Neural cell (in vitro differentiated cells): ENCODE results near the gene BRMS1. TPM values are rescaled to one million over a fixed set of nuclear protein-coding genes. Genes with fewer than 3 reads are reported as not detected.

Experiments used
- H2AFZ ChIP-seq: fragments of 200-600, 300-800 bp; sonication (generic), shearing (Covaris generic); 2 replicates; pipeline ENCODE4 v1.6.0; 2014; ENCODE audit warnings: low read depth, mild to moderate bottlenecking, antibody characterized with exemption, low read length, moderate library complexity
- H3F3A ChIP-seq: fragments of 200-600 bp; shearing (Covaris generic); 2 replicates; pipeline ENCODE4 v1.6.1; 2016; ENCODE audit warnings: mild to moderate bottlenecking, moderate library complexity, mixed read lengths, antibody characterized with exemption, low read length; ENCODE audit not compliant: insufficient read depth, poor library complexity, severe bottlenecking
- H3K27ac ChIP-seq: fragments of 200-600, 300-800 bp; sonication (generic), shearing (Covaris generic); 2 replicates; pipeline ENCODE4 v1.5.1; 2014; ENCODE audit warnings: mild to moderate bottlenecking, low read length, moderate library complexity
- H3K27me3 ChIP-seq: fragments of 300-800, 200-600 bp; sonication (generic), shearing (Covaris generic); 2 replicates; pipeline ENCODE4 v1.6.0; 2014; ENCODE audit warnings: mild to moderate bottlenecking, low read depth, low read length, moderate library complexity; ENCODE audit not compliant: insufficient read depth
- H3K36me3 ChIP-seq: fragments of 300-800, 200-600 bp; sonication (generic), shearing (Covaris generic); 2 replicates; pipeline ENCODE4 v1.5.1; 2014; ENCODE audit warnings: mild to moderate bottlenecking, antibody characterized with exemption, low read length, moderate library complexity; ENCODE audit not compliant: insufficient read depth
- H3K4me2 ChIP-seq: fragments of 300-800, 200-600 bp; sonication (generic), shearing (Covaris generic); 2 replicates; pipeline ENCODE4 v1.6.0; 2014; ENCODE audit warnings: mild to moderate bottlenecking, low read length
- H3K4me3 ChIP-seq: fragments of 300-800, 200-600 bp; sonication (generic), shearing (Covaris generic); 2 replicates; pipeline ENCODE4 v1.5.1; 2014; ENCODE audit warnings: mild to moderate bottlenecking, low read length, moderate library complexity
- H3K79me2 ChIP-seq: fragments of 200-600 bp; shearing (Covaris generic); replicated peaks from 2 replicates; pipeline ENCODE4 v1.6.0; 2014; ENCODE audit warnings: mild to moderate bottlenecking, low read length, moderate library complexity; ENCODE audit not compliant: insufficient read depth
- H3K9ac ChIP-seq: fragments of 300-800, 200-600 bp; sonication (generic), shearing (Covaris generic); 2 replicates; pipeline ENCODE4 v1.6.1; 2016; ENCODE audit warnings: mild to moderate bottlenecking, low read length, mixed read lengths
- H3K9me2 ChIP-seq: fragments of 200-600 bp; shearing (Covaris generic); 2 replicates; pipeline ENCODE4 v1.6.1; 2016; ENCODE audit warnings: mild to moderate bottlenecking, low read length, mixed read lengths; ENCODE audit not compliant: insufficient read depth
- H3K9me3 ChIP-seq: fragments of 200-600, 300-800 bp; sonication (generic), shearing (Covaris generic); 2 replicates; pipeline ENCODE4 v1.6.1; 2016; ENCODE audit warnings: mild to moderate bottlenecking, mixed run types, low read length, moderate library complexity, mixed read lengths
- H4K20me1 ChIP-seq: fragments of 200-600 bp; shearing (Covaris generic); 2 replicates; pipeline ENCODE4 v1.6.1; 2016; ENCODE audit warnings: mild to moderate bottlenecking, mixed run types; ENCODE audit not compliant: insufficient read depth
- EP300 ChIP-seq: fragments of 450-650 bp; conservative IDR thresholded peaks from 2 replicates; pipeline ENCODE4 v1.6.1; 2014; ENCODE audit warnings: antibody characterized with exemption, mild to moderate bottlenecking, moderate library complexity; ENCODE audit not compliant: poor library complexity, severe bottlenecking
- MXI1 ChIP-seq: fragments of 450-650 bp; conservative IDR thresholded peaks from 2 replicates; pipeline ENCODE4 v1.6.1; 2014; ENCODE audit warnings: antibody characterized with exemption, mild to moderate bottlenecking; ENCODE audit not compliant: poor library complexity, severe bottlenecking
- POLR2AphosphoS5 ChIP-seq: IDR thresholded peaks from 2 replicates; pipeline ENCODE4 v1.6.1; 2012
- RAD21 ChIP-seq: fragments of 450-650 bp; conservative IDR thresholded peaks from 2 replicates; pipeline ENCODE4 v1.6.1; 2014; ENCODE audit warnings: antibody characterized with exemption, mild to moderate bottlenecking, moderate library complexity
- SMC3 ChIP-seq: fragments of 450-650 bp; conservative IDR thresholded peaks from 2 replicates; pipeline ENCODE4 v1.6.1; 2014; ENCODE audit warnings: antibody characterized with exemption, mild to moderate bottlenecking, moderate library complexity; ENCODE audit not compliant: poor library complexity
- polyA plus RNA-seq: library from polyadenylated mRNA; depleted of rRNA; stranded (reverse); fragments of >200 nt; gene quantifications from 2 replicates; pipeline ENCODE4 v1.2.3, GENCODE V29; 2014
- TF ChIP-seq, protein P1 (sequence below): fragments of 450-650 bp; IDR thresholded peaks from 2 replicates; pipeline ENCODE4 v1.5.1; 2014; ENCODE audit warnings: antibody characterized with exemption, mild to moderate bottlenecking, moderate library complexity; ENCODE audit not compliant: poor library complexity, severe bottlenecking
- TF ChIP-seq, protein P2 (sequence below): IDR thresholded peaks from 2 replicates; pipeline ENCODE4 v1.6.1; 2012; ENCODE audit warnings: borderline replicate concordance

BRMS1 gene
- polyA plus RNA-seq, 1 donor from 2014 or later: 78.3 TPM

DNA sequence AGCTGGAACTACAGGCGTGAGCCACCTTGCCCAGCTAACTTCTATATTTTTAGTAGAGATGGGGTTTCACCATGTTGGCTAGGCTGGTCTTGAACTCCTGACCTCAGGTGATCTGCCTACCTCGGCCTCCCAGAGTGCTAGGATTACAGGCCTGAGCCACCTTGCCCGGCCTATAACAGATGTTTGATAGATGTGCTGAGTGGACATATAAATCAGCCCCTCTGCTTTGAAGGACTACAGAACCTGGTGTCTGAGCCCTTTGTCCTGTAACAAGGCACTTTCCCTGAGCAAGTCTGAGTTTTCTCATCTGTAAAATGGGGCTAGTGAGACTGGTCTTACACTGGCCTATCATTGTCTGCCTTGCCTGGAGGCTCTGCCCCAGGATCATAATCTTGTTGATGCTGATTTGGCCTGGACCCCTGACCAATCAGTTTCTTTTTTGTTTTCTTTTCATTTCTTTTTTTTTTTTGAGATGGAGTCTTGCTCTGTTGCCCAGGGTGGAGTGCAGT, 15.7 kb downstream of the BRMS1 start:
- Histone ChIP-seq H3K27ac (no peak overlapping the region), H3F3A (no peaks in the 10 kb centered on the region), H3K4me3 (no peak overlapping the region), H3K36me3 (no peaks in the 10 kb centered on the region), H3K27me3 (no peaks in the 10 kb centered on the region), H3K9me3 (no peaks in the 10 kb centered on the region), H3K9ac (no peak overlapping the region), H3K79me2 (no peaks in the 10 kb centered on the region), H3K4me2 (no peak overlapping the region), H4K20me1 (no peaks in the 10 kb centered on the region), H2AFZ (no peak overlapping the region), H3K9me2 (no peaks in the 10 kb centered on the region)
- no peak for TF ChIP-seq SMC3

DNA sequence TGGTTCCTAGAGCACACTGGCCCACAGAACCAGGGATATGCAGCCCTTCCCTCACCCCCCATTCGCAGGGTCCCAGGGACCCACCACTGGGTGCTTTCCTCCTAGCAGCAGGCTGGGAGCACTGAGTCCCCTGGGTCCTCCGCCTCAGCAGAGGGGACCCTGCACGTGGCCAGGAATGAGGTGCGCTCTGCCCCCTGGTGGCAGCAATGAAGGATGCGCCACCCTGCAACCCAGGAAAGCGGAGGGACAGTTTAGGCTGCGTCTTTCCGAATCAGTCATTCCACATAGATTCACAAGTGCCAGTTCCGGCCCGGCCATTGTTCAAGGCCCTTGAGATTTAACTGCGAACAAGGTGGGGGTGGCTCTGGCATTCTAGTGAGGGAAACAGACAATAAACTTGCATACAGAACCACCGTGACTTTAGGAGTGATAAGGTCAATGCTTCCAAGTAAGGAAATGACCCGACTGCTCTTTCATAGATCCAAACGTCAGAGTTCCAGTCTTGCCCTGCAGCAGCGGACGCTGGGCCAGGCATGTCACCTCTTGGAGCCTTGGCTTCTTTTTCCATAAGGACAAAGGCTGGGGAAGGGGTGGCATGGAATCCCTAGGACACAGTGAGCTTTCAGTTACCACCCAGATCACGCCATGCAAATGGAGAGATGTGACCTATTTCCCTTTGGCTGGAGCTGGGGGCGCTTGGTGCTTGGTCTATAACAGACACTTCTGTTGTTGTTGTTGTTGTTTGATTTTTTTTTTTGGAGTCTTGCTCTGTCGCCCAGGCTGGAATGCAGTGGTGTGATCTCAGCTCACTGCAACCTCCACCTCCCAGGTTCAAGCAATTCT, 16.4 kb downstream of the BRMS1 start:
- Histone ChIP-seq H3K27ac (no peak overlapping the region), H3K27me3 (no peaks in the 10 kb centered on the region), H2AFZ (no peak overlapping the region), H3K36me3 (no peaks in the 10 kb centered on the region), H3K4me2 (no peak overlapping the region), H3K4me3 (no peak overlapping the region), H3K9ac (peak overlapping the region; percentile 14), H3F3A (no peaks in the 10 kb centered on the region), H3K9me3 (no peaks in the 10 kb centered on the region), H4K20me1 (no peaks in the 10 kb centered on the region), H3K9me2 (no peaks in the 10 kb centered on the region), H3K79me2 (no peaks in the 10 kb centered on the region)
- TF ChIP-seq MXI1 (peak; percentile 61), RAD21 (peak; percentile 79), POLR2AphosphoS5 (no peak), SMC3 (peak; percentile 90)
- TF ChIP-seq, protein P1, sequence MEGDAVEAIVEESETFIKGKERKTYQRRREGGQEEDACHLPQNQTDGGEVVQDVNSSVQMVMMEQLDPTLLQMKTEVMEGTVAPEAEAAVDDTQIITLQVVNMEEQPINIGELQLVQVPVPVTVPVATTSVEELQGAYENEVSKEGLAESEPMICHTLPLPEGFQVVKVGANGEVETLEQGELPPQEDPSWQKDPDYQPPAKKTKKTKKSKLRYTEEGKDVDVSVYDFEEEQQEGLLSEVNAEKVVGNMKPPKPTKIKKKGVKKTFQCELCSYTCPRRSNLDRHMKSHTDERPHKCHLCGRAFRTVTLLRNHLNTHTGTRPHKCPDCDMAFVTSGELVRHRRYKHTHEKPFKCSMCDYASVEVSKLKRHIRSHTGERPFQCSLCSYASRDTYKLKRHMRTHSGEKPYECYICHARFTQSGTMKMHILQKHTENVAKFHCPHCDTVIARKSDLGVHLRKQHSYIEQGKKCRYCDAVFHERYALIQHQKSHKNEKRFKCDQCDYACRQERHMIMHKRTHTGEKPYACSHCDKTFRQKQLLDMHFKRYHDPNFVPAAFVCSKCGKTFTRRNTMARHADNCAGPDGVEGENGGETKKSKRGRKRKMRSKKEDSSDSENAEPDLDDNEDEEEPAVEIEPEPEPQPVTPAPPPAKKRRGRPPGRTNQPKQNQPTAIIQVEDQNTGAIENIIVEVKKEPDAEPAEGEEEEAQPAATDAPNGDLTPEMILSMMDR: peak; percentile 91
- TF ChIP-seq, protein P2, sequence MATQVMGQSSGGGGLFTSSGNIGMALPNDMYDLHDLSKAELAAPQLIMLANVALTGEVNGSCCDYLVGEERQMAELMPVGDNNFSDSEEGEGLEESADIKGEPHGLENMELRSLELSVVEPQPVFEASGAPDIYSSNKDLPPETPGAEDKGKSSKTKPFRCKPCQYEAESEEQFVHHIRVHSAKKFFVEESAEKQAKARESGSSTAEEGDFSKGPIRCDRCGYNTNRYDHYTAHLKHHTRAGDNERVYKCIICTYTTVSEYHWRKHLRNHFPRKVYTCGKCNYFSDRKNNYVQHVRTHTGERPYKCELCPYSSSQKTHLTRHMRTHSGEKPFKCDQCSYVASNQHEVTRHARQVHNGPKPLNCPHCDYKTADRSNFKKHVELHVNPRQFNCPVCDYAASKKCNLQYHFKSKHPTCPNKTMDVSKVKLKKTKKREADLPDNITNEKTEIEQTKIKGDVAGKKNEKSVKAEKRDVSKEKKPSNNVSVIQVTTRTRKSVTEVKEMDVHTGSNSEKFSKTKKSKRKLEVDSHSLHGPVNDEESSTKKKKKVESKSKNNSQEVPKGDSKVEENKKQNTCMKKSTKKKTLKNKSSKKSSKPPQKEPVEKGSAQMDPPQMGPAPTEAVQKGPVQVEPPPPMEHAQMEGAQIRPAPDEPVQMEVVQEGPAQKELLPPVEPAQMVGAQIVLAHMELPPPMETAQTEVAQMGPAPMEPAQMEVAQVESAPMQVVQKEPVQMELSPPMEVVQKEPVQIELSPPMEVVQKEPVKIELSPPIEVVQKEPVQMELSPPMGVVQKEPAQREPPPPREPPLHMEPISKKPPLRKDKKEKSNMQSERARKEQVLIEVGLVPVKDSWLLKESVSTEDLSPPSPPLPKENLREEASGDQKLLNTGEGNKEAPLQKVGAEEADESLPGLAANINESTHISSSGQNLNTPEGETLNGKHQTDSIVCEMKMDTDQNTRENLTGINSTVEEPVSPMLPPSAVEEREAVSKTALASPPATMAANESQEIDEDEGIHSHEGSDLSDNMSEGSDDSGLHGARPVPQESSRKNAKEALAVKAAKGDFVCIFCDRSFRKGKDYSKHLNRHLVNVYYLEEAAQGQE: no peak

DNA sequence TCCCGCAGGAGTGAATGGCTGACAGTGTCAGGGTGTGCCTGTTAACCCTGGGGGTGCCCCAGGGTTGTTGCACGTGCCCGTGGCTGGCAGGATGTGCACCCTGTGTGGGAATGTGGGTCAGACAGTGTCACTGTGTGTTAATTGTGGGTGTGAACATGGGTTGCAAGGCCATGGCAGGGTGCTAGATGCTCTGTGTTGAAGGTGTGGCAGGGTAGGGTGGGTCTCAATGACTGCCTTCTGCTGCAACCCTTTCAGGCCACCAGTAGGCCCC, 16.9 kb downstream of the BRMS1 start:
- Histone ChIP-seq H3F3A (no peaks in the 10 kb centered on the region), H3K4me3 (no peak overlapping the region), H2AFZ (no peak overlapping the region), H3K9me3 (no peaks in the 10 kb centered on the region), H3K4me2 (no peak overlapping the region), H3K27ac (no peak overlapping the region), H3K27me3 (no peaks in the 10 kb centered on the region), H3K79me2 (no peaks in the 10 kb centered on the region), H3K36me3 (no peaks in the 10 kb centered on the region), H3K9ac (no peak overlapping the region), H4K20me1 (no peaks in the 10 kb centered on the region), H3K9me2 (no peaks in the 10 kb centered on the region)
- TF ChIP-seq EP300: no peak
